RWPE2 (cell line): ENCODE measurements around the gene HK1.

Source experiments
- ATAC-seq: fragments of 200-7000 bp; cut with Tn5 transposase; 3 replicates; pipeline ENCODE4 v1.9.1; 2021; ENCODE audit warnings: low read depth
- DNase-seq: peaks from one replicate; pipeline ENCODE4 v3.0.0-alpha.2; 2020; ENCODE audit warnings: low spot score
- H3K27ac ChIP-seq: fragments of 450-650 bp; 2 replicates; pipeline ENCODE4 v1.5.1; 2017; ENCODE audit warnings: mild to moderate bottlenecking; ENCODE audit not compliant: poor library complexity, severe bottlenecking
- H3K27me3 ChIP-seq: fragments of 250-450 bp; sonication (Bioruptor Pico); 2 replicates; pipeline ENCODE4 v1.5.1; 2021; ENCODE audit warnings: mild to moderate bottlenecking, moderate library complexity; ENCODE audit not compliant: insufficient read depth, poor library complexity, severe bottlenecking
- H3K36me3 ChIP-seq: fragments of 250-450 bp; sonication (Bioruptor Pico); 2 replicates; pipeline ENCODE4 v1.5.1; 2020; ENCODE audit warnings: low read depth, mild to moderate bottlenecking, moderate library complexity
- H3K4me1 ChIP-seq: fragments of 250-450 bp; sonication (Bioruptor Pico); 2 replicates; pipeline ENCODE4 v1.5.1; 2021; ENCODE audit warnings: mild to moderate bottlenecking, moderate library complexity; ENCODE audit not compliant: insufficient read depth, poor library complexity, severe bottlenecking
- H3K4me3 ChIP-seq: fragments of 250-450 bp; sonication (Bioruptor Pico); 2 replicates; pipeline ENCODE4 v1.5.1; 2021; ENCODE audit warnings: mild to moderate bottlenecking, moderate library complexity; ENCODE audit not compliant: severe bottlenecking
- H3K9me3 ChIP-seq: fragments of 250-450 bp; sonication (Bioruptor Pico); 2 replicates; pipeline ENCODE4 v1.5.1; 2021; ENCODE audit warnings: mild to moderate bottlenecking, moderate library complexity; ENCODE audit not compliant: severe bottlenecking
- CTCF ChIP-seq: fragments of 450-650 bp; IDR thresholded peaks from one replicate; pipeline ENCODE4 v1.5.1; 2017; ENCODE audit warnings: mild to moderate bottlenecking, moderate library complexity; ENCODE audit not compliant: poor library complexity, severe bottlenecking

Gene HK1

GRCh38 chr10:69346776-69347175 is 68.5 kb downstream of the HK1 start:
- Histone ChIP-seq H3K4me3 (no peak overlapping the region), H3K9me3 (no peaks in the 10 kb centered on the region), H3K36me3 (peaks cover 56% of the 10 kb centered on the region), H3K27me3 (no peaks in the 10 kb centered on the region), H3K27ac (peak overlapping the region; percentile 92), H3K4me1 (peaks cover 38% of the 10 kb centered on the region)
- no peak for DNase-seq
- ATAC-seq = no peak
- no peak for TF ChIP-seq CTCF

GRCh38 chr10:69348816-69349541 is 70.7 kb downstream of the HK1 start:
- peak overlapping the region; percentile 92 for H3K27ac ChIP-seq

DNA sequence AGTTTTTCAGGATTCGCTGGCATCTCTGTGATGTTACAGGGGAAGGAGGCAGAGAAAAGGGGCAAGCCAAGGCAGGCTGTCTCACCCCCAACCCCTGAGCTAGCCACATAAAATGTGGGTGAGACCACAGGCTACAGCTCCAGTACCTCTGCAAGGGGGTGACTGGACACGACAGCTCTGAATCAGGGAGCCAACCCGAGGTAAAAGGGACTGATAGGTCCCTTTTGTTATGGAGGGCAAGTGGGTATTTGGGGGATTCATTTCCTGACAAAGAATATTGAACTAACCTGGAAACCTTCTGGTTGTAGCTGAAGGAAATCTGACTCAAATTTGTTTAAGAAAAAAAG is 71.2 kb downstream of the HK1 start:
- peak; percentile 88; the same call in 1 of the 3 replicates for ATAC-seq
- Histone ChIP-seq H3K36me3 (peaks cover 59% of the 10 kb centered on the region), H3K4me3 (no peak overlapping the region), H3K9me3 (no peaks in the 10 kb centered on the region), H3K27ac (peak overlapping the region; percentile 92), H3K27me3 (no peaks in the 10 kb centered on the region), H3K4me1 (peaks cover 54% of the 10 kb centered on the region)
- TF ChIP-seq CTCF = no peak
- no peak for DNase-seq

More at GRCh38 chr10:69348816-69349541, 70.7 kb downstream of the HK1 start:
- Histone ChIP-seq H3K36me3 (peaks cover 57% of the 10 kb centered on the region), H3K4me3 (no peak overlapping the region), H3K9me3 (no peaks in the 10 kb centered on the region), H3K4me1 (peaks cover 54% of the 10 kb centered on the region), H3K27me3 (no peaks in the 10 kb centered on the region)
- no peak for TF ChIP-seq CTCF
- DNase-seq (peak; percentile 94), ATAC-seq (no peak; the same call in 1 of the 3 replicates)

DNA sequence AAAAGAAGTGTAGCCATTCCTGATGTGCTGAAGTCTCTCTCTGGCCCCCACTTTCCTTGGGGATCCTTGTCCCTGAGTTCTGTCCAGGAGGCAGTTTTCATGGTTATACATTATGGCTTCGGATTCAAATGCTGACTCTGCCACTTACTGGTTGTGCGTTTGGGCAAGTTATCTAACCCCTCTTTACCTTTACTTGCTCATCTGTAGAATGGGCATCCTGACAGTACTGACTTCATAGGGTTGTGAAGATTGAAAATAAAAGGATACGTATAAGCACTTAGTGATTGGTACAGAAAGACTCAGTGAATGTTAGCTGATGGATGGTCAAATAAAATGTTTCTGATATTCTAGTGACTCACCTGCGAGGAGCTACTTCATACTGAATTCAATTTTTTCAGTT is 73.3 kb downstream of the HK1 start:
- Histone ChIP-seq H3K4me1 (peaks cover 54% of the 10 kb centered on the region), H3K9me3 (no peaks in the 10 kb centered on the region), H3K27ac (peak overlapping the region; percentile 92), H3K27me3 (no peaks in the 10 kb centered on the region), H3K36me3 (peaks cover 53% of the 10 kb centered on the region), H3K4me3 (no peak overlapping the region)
- ATAC-seq = no peak
- DNase-seq = no peak
- no peak for TF ChIP-seq CTCF

DNA sequence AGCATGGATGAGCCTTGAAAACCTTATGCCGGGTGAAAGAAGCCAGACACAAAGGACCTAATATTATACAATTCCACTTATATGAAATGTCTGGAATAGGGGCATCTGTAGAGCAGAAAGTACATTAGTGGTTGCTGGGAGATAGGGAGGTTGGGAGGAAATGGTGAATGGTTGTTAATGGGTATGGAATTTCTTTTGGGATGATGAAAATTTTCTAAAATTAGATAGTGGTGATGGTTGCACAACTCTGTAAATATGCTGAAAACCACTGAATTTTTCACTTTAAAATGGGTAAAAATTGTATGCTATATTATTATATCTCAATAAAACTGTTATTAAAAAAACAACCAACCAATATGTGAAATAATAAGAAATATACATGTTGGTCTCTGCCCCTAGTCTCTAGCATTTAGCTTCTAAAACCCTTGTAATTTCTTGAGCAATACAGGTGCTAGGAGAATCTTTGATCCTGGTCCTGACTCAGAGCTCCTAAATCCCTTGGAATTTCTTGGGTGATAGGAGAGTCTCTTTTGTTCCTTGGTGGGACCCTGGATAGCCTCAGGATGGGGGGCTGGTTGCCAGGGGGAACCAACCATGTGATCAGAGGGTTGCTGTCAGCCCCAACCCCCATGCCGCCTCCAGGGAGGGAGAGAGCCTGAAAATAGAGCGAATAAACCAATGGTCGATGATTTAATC is 74.4 kb downstream of the HK1 start:
- DNase-seq (no peak), ATAC-seq (peak; percentile 58)
- Histone ChIP-seq H3K4me3 (no peak overlapping the region), H3K27ac (peak overlapping the region; percentile 92), H3K36me3 (peaks cover 49% of the 10 kb centered on the region), H3K4me1 (peaks cover 51% of the 10 kb centered on the region), H3K9me3 (no peaks in the 10 kb centered on the region), H3K27me3 (no peaks in the 10 kb centered on the region)
- TF ChIP-seq CTCF = no peak
